Panc1 (cell line): ENCODE data around the gene KLHDC1. TPM values are rescaled to one million over a fixed set of nuclear protein-coding genes. Genes with fewer than 3 reads are reported as not detected.
"Not testable (repeated sequence)": the region's sequence is repeated elsewhere in the genome, so short reads cannot be mapped to it uniquely, and the experiment has no call there.

ENCODE experiments used
- ATAC-seq: fragments of 200-7000 bp; cut with Tn5 transposase; 2 replicates; pipeline ENCODE4 v1.9.1; 2020; ENCODE audit warnings: mild to moderate bottlenecking, moderate library complexity
- BruUV-seq: library from RNA; stranded (reverse); fragments of 400-500 nt; replicated peaks from 2 replicates; lab custom pipeline; 2021; lab: Mats Ljungman, UMichigan
- CTCF ChIA-PET: fragments of 300-600 bp; sonication (Branson Sonifier 250); formaldehyde crosslinking; loops from one replicate; lab custom pipeline; 2022; ENCODE audit warnings: antibody characterized with exemption; lab: Charles Lee
- POLR2A ChIA-PET: fragments of 300-600 bp; sonication (Branson Sonifier 250); formaldehyde crosslinking; loops from one replicate; lab custom pipeline; 2022; ENCODE audit warnings: antibody characterized with exemption; lab: Charles Lee
- DNase-seq: peaks from one replicate; pipeline ENCODE4 v3.0.0-alpha.2; 2010; ENCODE audit warnings: low read depth, low spot score
- H3K27ac ChIP-seq: 2 replicates; pipeline ENCODE4 v1.5.1; 2011; ENCODE audit warnings: mild to moderate bottlenecking, low read length, inconsistent platforms
- H3K27me3 ChIP-seq: fragments of 200-500 bp; sonication (Bioruptor generic); 2 replicates; pipeline ENCODE4 v1.6.0; 2014; ENCODE audit warnings: low read length, inconsistent platforms; ENCODE audit not compliant: control insufficient read depth, insufficient read depth
- H3K36me3 ChIP-seq: fragments of 200-500 bp; sonication (Bioruptor generic); 2 replicates; pipeline ENCODE4 v1.5.1; 2014; ENCODE audit warnings: inconsistent platforms, mild to moderate bottlenecking, low read length, moderate library complexity; ENCODE audit not compliant: control insufficient read depth, insufficient read depth
- H3K4me1 ChIP-seq: 2 replicates; pipeline ENCODE4 v1.5.1; 2011; ENCODE audit warnings: inconsistent platforms, mild to moderate bottlenecking, low read length, moderate library complexity; ENCODE audit not compliant: control insufficient read depth, insufficient read depth
- H3K4me3 ChIP-seq, 2 experiments: 2 replicates each; pipeline ENCODE4 v1.5.1; 2011 to 2012; ENCODE audit warnings: low read depth in 2 of 2, low read length in 2 of 2, mild to moderate bottlenecking in 2 of 2, inconsistent platforms in 1 of 2, moderate library complexity in 1 of 2
- H3K9me3 ChIP-seq: fragments of 200-500 bp; sonication (Bioruptor generic); 2 replicates; pipeline ENCODE4 v1.5.1; 2014; ENCODE audit warnings: low read depth, mild to moderate bottlenecking, inconsistent platforms, low read length, moderate library complexity; ENCODE audit not compliant: control insufficient read depth, insufficient read depth
- CTCF ChIP-seq: fragments of 450-650 bp; IDR thresholded peaks from 2 replicates; pipeline ENCODE4 v1.5.1; 2017; ENCODE audit warnings: mild to moderate bottlenecking
- POLR2AphosphoS5 ChIP-seq: IDR thresholded peaks from 2 replicates; pipeline ENCODE4 v1.6.1; 2012; ENCODE audit warnings: mild to moderate bottlenecking, low read depth, low read length, moderate library complexity
- REST ChIP-seq, 2 experiments: IDR thresholded peaks; 2 replicates each; pipeline ENCODE4 v1.6.1; 2011 to 2012; ENCODE audit warnings: low read depth in 2 of 2, control low read depth in 1 of 2, low read length in 1 of 2, mild to moderate bottlenecking in 1 of 2, moderate library complexity in 1 of 2; ENCODE audit not compliant: insufficient read depth in 1 of 2
- SIN3A ChIP-seq: IDR thresholded peaks from 2 replicates; pipeline ENCODE4 v1.6.1; 2012; ENCODE audit warnings: low read depth, mild to moderate bottlenecking, low read length, moderate library complexity, borderline replicate concordance; ENCODE audit not compliant: insufficient read depth
- TCF7L2 ChIP-seq: IDR thresholded peaks from 2 replicates; pipeline ENCODE4 v1.6.1; 2011; ENCODE audit warnings: mild to moderate bottlenecking, low read depth, low read length, inconsistent platforms
- in situ Hi-C: cut with HindIII; loops from 2 replicates; pipeline ENCODE4 v1.10.0; 2016; ENCODE audit warnings: low sequenced_read_pairs, low pct_unique_long_range_greater_than_20kb
- intact Hi-C: fragments of 100-400 bp; cut with micrococcal nuclease; formaldehyde crosslinking; loops from one replicate; pipeline ENCODE4 v1.10.0; 2022; ENCODE audit not compliant: unreplicated experiment
- total RNA-seq: library from RNA; stranded (reverse); gene quantifications from one replicate; pipeline ENCODE4 v1.2.1, GENCODE V29; 2021; ENCODE audit not compliant: unreplicated experiment

Gene KLHDC1
- total RNA-seq, 1 experiment from 2014 or later: 1.3 TPM

GRCh38 chr14:49774106-49774505 lies 81.2 kb downstream of the KLHDC1 start:
- intact Hi-C loops: no loop called here
- H3K36me3 ChIP-seq: peaks cover 4% of the 10 kb centered on the region
- no peaks in the 10 kb centered on the region for H3K27me3 ChIP-seq
- ChIA-PET CTCF (no interaction called here), POLR2A (no interaction called here)
- no peak for DNase-seq
- TF ChIP-seq SIN3A: no peak
- no peak for TF ChIP-seq REST (IDR thresholded peaks at IDR 0.05; ENCODE audit: insufficient read depth in 1 of 2, low read depth in 2 of 2, low read length in 1 of 2)
- no peak for TF ChIP-seq POLR2AphosphoS5
- no peak for TF ChIP-seq CTCF
- no peak for TF ChIP-seq TCF7L2
- no TSS peak for BruUV-seq
- in situ Hi-C loops: no loop called here
- H3K4me3 ChIP-seq: no peak overlapping the region
- ATAC-seq: no peak
- peaks cover 20% of the 10 kb centered on the region for H3K4me1 ChIP-seq
- H3K9me3 ChIP-seq: no peaks in the 10 kb centered on the region
- H3K27ac ChIP-seq: no peak overlapping the region

- Histone ChIP-seq H3K9me3 (no peaks in the 10 kb centered on the region), H3K36me3 (peaks cover 33% of the 10 kb centered on the region), H3K27ac (no peak overlapping the region), H3K4me1 (peaks cover 3% of the 10 kb centered on the region; the same call in 1 of the 2 replicates), H3K27me3 (no peaks in the 10 kb centered on the region), H3K4me3 (no peak overlapping the region)
- in situ Hi-C loops: no loop called here
- DNase-seq: no peak
- intact Hi-C loops: no loop called here
- no TSS peak for BruUV-seq
- no peak for ATAC-seq
- POLR2A ChIA-PET: no interaction called here
- TF ChIP-seq POLR2AphosphoS5 (no peak), SIN3A (no peak), CTCF (no peak), REST (IDR thresholded peaks at IDR 0.05; ENCODE audit: insufficient read depth in 1 of 2, low read depth in 2 of 2, low read length in 1 of 2) (no peak)
- CTCF ChIA-PET: no interaction called here
Observed at GRCh38 chr14:49778421-49778820, 85.5 kb downstream of the KLHDC1 start.

- H3K9me3 ChIP-seq, BruUV-seq, H3K27ac ChIP-seq, H3K27me3 ChIP-seq, intact Hi-C loops, H3K4me1 ChIP-seq, in situ Hi-C loops, DNase-seq, H3K4me3 ChIP-seq, ATAC-seq, POLR2A ChIA-PET: not testable (repeated sequence)
- peaks cover 48% of the 10 kb centered on the region for H3K36me3 ChIP-seq
- CTCF ChIA-PET: interaction anchor here (0.6 kb wide), 1 partner anchor 75 kb away, joined by 4 read pairs; no protein-coding TSS in a partner anchor
Observed at GRCh38 chr14:49781040-49781439, 88.1 kb downstream of the KLHDC1 start.
